HTR-8/SVneo (cell line): ENCODE data around the gene TSEN54.
A peak's percentile ranks its signal among the peaks of the same experiment; 100 is the strongest.
"Not testable (repeated sequence)": the region's sequence is repeated elsewhere in the genome, so short reads cannot be mapped to it uniquely, and the experiment has no call there.

Source experiments
- DNase-seq: peaks from one replicate; pipeline ENCODE4 v3.0.0; 2011; ENCODE audit warnings: low spot score, mixed read lengths; ENCODE audit not compliant: insufficient read length
- FAIRE-seq: peaks from 2 replicates; lab custom pipeline; 2011; peaks lifted over from hg19 to GRCh38; lab: Jason Lieb, UNC

The TSEN54 gene

GRCh38 chr17:75516255-75516618 lies at the start of gene TSEN54:
Gene TSEN54 (plus strand): TSS chr17:75516528. CDS start chr17:75516561, 33 bp downstream.
- FAIRE-seq = peak; percentile 97
- DNase-seq = peak; percentile 97

GRCh38 chr17:75468291-75468754 lies 48.0 kb upstream of the TSEN54 start:
- no peak for DNase-seq
- FAIRE-seq = no peak

- FAIRE-seq = peak; percentile 74
- no peak for DNase-seq
Measured at GRCh38 chr17:75468779-75469373, 47.5 kb upstream of the TSEN54 start.

- DNase-seq = no peak
- FAIRE-seq = no peak
Measured at GRCh38 chr17:75471207-75471606, 45.1 kb upstream of the TSEN54 start.

GRCh38 chr17:75472119-75472518 lies 44.2 kb upstream of the TSEN54 start:
- DNase-seq = no peak
- FAIRE-seq = no peak

GRCh38 chr17:75473246-75473645 lies 43.1 kb upstream of the TSEN54 start:
- peak; percentile 9 for FAIRE-seq
- no peak for DNase-seq

- FAIRE-seq (no peak), DNase-seq (no peak)
Measured at GRCh38 chr17:75474736-75475135, 41.6 kb upstream of the TSEN54 start.

- DNase-seq = no peak
- peak; percentile 16 for FAIRE-seq
Measured at GRCh38 chr17:75475144-75475835, 41.0 kb upstream of the TSEN54 start.

- DNase-seq (no peak), FAIRE-seq (no peak)
Measured at GRCh38 chr17:75475851-75476250, 40.5 kb upstream of the TSEN54 start.

- DNase-seq = no peak
- FAIRE-seq = no peak
Measured at GRCh38 chr17:75476271-75476671, 40.1 kb upstream of the TSEN54 start.

GRCh38 chr17:75476752-75477489 lies 39.4 kb upstream of the TSEN54 start:
- DNase-seq (no peak), FAIRE-seq (no peak)

GRCh38 chr17:75477490-75477862 lies 38.9 kb upstream of the TSEN54 start:
- DNase-seq, FAIRE-seq: not testable (repeated sequence)

- DNase-seq (no peak), FAIRE-seq (no peak)
Measured at GRCh38 chr17:75478508-75478907, 37.8 kb upstream of the TSEN54 start.

GRCh38 chr17:75480281-75480680 lies 36.0 kb upstream of the TSEN54 start:
- DNase-seq (no peak), FAIRE-seq (no peak)

- FAIRE-seq = no peak
- no peak for DNase-seq
Measured at GRCh38 chr17:75481194-75482068, 34.9 kb upstream of the TSEN54 start.

- DNase-seq (no peak), FAIRE-seq (peak; percentile 42)
Measured at GRCh38 chr17:75482098-75482942, 34.0 kb upstream of the TSEN54 start.

GRCh38 chr17:75485688-75486087 lies 30.6 kb upstream of the TSEN54 start:
- FAIRE-seq = no peak

GRCh38 chr17:75486151-75486550 lies 30.2 kb upstream of the TSEN54 start:
- no peak for FAIRE-seq
- no peak for DNase-seq

More at GRCh38 chr17:75485688-75486087, 30.6 kb upstream of the TSEN54 start:
- DNase-seq = no peak

- FAIRE-seq = no peak
- no peak for DNase-seq
Measured at GRCh38 chr17:75486951-75487350, 29.4 kb upstream of the TSEN54 start.
